Activated CD4-positive, alpha-beta T cell treated with anti-CD3 and anti-CD28 coated beads, Interleukin-2, amount 50 U/mL, for 24 hours (primary cell): ENCODE data around the gene NKX2-2.

Source experiments
- DNase-seq, 2 donors: peaks; one replicate each; pipeline ENCODE4 v3.0.0-alpha.2; 2020; ENCODE audit warnings: low read depth in 1 of 2, low spot score in 1 of 2

The NKX2-2 gene

DNA sequence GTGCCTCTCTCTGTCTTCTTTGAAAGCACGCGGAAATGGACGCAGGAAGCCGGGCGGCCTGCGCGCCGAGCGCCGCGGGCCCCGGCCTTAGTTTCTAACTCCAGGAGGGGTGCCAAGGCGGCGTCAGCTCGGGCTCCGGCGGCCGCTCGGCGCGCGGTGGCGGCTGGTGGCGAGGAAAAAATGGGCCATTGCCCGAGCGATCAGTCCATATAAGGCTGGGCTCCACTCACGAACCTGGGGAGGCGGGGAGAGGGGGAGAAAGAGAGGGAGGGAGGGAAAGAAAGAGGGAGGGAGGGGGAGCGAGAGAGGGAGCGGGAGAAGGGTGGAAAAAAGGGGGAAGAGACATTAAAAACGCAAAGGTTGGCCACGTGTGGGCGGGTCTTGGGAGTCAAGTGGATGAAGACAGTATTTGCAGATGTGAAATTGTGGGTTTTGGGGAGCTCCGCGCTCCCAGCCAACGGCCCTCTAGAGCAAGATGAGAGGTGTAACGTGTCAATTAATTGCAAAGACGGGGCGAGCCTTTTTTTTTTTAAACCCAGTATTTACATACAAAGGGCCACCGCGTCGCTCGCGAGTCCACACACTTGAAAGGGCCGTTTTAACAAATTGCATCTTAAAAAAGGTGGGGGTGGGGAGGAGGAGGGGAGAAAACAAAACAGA lies at the start of gene NKX2-2:
TSS of gene NKX2-2 (minus strand) at position 184 of the 660 bp plus-strand sequence. CDS start 395 bp downstream, outside the sequence.
- no peak for DNase-seq

DNA sequence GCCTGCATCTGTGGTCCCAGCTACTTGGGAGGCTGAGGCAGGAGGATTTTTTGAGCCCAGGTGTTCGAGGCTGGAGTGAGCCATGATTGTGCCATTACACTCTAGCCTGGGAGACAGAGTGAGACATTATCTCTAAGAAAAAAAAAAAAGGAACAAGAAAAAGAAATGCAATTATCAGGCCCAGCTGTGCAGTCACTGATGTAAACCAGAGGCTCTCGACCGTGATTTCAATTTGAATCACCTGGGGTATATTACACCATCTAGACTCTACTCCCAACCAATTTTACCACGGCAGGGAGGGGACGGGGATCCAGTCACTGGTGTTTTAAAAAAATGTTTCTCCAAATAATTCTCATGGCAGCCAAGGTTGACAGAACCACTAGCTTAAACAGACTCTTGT lies 48.8 kb upstream of the NKX2-2 start:
- DNase-seq: no peak

- DNase-seq: no peak
Measured at GRCh38 chr20:21559305-21559704, 45.4 kb upstream of the NKX2-2 start.

GRCh38 chr20:21557241-21558020 lies 43.6 kb upstream of the NKX2-2 start:
- no peak for DNase-seq

DNA sequence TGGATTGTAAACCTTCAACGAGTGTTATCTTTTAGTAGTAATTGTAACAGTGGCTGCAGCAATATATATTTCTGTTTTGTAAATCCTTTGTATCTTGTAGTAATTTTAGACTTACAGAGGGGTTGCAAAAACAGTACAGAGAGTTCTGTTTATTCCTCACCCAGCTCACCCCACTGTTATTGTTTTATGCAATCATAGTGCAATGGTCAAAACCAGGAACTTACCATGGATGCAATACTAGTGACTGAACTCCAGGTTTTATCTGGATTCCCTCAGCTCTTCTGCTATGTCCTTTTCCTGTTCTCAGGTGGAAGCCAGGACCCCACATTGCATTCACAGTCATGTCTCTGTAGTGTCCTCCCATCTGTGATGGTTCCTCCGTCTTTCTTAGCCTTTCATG lies 42.5 kb upstream of the NKX2-2 start:
- no peak for DNase-seq

DNA sequence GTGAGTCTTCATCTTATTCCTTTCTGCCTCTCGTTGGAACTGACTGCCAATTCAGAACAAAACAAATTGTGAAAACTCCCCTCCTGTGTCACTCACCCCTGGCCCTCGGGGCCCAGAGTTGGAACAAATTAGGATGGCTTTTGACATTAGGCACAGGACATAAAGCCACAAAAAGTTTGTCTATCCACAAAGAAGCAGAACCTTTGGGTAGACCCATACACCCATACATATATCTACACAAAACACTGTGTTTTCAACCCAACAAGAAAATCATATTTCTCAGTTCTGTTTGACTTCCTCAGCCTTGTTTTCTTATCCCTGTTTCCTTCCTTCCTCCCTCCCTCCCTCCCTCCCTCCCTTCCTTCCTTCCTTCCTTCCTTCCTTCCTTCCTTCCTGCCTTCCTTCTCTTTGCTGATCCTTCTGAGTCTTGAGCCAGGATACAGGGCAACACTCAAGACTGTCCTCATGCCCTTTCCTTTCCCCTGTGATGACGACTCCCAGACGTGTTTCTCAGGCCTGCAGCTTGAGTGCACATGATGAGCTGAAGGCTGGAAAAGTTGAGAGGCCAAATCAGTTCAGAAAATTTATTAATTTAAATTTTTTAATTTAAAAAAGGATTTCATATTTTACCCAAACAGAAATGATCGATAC lies 41.7 kb upstream of the NKX2-2 start:
- no peak for DNase-seq

- DNase-seq: no peak
Measured at GRCh38 chr20:21554985-21555384, 41.1 kb upstream of the NKX2-2 start.

DNA sequence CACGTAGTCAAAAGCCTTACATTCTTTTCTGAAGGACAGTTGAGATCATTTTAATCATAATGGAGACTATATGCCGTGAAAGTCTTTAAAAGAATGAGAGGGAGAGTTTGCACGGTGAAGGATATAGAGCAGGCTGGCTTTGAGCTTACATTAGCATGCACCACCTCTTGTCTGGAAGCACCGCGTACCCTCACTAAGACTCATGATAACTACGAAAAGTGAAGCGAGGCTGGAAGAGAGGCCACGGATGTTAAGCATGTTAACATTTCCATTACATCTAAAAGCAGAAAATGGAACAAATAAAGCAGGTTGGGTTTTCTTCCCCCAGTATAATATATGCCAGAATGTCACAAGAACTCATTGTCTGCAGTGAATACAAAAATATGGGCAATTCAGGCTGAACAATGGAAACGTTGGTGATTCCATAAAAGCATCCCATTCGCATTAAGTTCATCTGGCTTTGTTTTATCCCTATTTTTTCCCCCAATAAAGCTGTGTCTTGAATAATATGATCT lies 40.6 kb upstream of the NKX2-2 start:
- no peak for DNase-seq

GRCh38 chr20:21550587-21550986 lies 36.7 kb upstream of the NKX2-2 start:
- no peak for DNase-seq

GRCh38 chr20:21548390-21549035 lies 34.6 kb upstream of the NKX2-2 start:
- DNase-seq: peak in 1 of 2 donors; percentile 59

DNA sequence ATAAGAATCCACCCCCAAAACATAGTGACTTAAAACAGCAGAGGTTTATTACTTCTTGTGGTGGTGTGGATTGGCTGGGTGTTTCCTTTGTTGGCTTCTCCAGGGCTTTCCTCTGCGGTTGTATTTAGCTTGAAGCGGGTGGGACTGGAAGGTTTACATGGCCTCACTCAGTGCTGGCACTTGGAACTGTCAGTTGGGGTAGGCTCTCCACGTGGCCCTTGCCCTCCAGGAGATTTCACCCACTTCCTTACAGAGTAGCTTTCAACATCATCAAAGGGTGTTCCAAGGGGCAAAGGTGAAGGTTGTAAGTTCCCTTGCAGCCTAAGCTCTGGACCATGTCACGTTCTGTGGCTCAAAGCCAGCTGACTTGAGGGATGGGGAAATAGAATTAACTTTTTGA lies 32.5 kb upstream of the NKX2-2 start:
- no peak for DNase-seq

GRCh38 chr20:21539512-21539911 lies 25.6 kb upstream of the NKX2-2 start:
- no peak for DNase-seq

- DNase-seq: no peak
Measured at GRCh38 chr20:21534886-21535285, 21.0 kb upstream of the NKX2-2 start.

DNA sequence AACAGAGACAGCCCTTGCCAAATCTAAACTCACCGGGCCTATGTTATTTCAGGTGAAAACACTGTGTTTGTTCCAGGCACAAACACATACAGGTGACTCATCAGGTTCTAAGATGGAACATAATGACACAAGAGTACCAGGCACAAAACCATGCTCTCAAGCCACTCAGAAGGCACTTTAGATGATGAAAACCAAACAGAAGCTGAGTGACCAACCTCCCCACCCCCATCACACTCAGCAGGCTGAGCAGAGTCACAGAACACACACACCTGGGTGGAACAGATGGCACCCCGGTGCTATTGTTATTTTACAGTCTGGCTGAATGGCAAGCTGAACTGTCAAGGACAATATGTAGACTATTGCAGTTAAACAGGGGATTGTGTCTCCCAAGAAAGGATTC lies 20.6 kb upstream of the NKX2-2 start:
- DNase-seq: no peak

GRCh38 chr20:21529863-21530262 lies 16.0 kb upstream of the NKX2-2 start:
- DNase-seq: no peak

DNA sequence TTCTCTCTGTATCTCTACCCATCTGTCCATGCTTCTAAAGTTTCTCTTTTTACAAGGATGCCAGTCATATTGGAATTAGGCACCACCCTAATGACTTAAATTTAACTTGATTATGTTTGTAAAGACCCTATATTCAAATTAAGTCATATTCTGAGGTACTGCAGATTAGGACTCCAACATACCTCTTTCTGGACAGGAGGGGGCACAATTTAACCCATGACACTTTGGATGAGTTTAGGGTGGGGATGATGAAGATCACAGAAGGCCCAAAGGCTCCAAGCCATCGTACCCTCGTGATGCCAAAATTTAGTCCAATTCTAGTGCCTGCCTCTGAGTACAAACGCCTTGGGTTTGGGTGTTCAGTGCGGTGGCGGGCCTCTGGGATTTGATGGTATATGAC lies 15.0 kb upstream of the NKX2-2 start:
- DNase-seq: no peak

GRCh38 chr20:21527908-21528307 lies 14.0 kb upstream of the NKX2-2 start:
- no peak for DNase-seq

- no peak for DNase-seq
Measured at GRCh38 chr20:21526776-21527175, 12.9 kb upstream of the NKX2-2 start.

DNA sequence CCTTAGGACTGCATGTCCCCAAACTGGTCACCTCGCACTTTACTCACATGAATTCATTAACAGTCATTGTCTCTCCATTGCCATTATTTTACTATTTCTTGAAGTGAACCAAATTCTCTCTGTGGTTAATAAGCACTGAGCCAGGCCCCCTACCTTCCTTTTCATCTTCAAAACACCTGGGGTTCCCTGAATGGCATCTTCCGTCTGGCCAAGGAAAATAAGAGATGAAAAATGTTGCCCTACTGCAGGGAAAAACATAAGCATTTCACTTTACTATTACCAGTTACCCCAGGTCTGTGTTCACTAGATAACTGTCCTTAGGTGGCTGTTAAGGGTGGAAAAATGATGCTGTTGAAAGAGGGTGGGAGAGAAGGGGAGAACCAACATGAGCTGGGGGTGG lies 10.0 kb upstream of the NKX2-2 start:
- DNase-seq: no peak

GRCh38 chr20:21523281-21523868 lies 9.5 kb upstream of the NKX2-2 start:
- DNase-seq: no peak
